ENCODE measurements around the gene BICDL2. TPM values are rescaled to one million over a fixed set of nuclear protein-coding genes. Genes with fewer than 3 reads are reported as not detected.

BICDL2 gene
- total and polyA plus RNA-seq, 2 of the 4 experiments (the other 2 are of a cell fraction) = 0.17 to 0.18 TPM

DNA sequence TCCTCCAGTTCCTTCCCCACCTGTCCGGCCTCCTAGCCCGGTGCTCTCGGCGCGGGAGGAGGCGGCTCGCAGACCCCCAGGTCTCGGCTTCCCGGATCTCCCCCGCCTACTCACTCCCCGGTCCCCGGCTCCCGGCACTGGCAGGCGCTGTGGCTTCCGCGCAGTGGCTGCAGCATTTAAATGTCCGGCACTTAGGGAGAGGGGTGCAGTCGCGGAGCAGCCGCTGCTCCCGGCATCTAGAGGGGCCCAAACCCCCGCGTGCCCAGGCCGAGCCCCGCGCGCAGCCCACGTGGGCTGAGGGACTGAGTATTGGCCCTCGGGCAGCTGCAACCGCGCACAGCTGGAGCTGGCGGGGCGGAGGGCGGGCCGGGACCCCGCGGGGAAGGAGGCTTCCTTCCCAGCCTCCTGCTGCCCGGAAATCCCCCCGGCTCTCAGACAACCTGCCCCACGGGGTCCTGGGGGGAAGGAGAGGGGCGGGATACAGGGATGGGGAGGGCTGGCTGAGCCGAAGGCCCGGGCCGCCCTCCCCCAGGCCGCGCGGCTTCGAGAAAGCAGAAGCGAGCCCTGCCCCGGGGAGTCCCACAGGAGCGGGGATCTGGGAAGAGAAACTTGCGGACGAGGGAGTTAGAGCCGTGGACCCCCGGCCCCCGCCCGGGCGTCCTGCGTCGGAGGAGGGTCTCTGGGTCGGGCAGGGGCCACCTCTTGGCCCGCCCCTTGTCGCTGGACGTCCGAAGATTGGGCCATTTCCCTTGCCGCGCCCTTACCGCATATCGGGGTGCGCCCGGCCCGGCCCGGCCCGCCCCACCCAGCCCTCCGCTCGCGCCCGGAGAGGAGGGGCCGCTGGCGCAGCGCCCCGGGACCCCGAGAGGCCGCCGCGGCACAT lies 9.3 kb upstream of the BICDL2 start, which contains the start of gene MMP25:
MMP25 (plus strand) TSS at position 804 of the 883 bp plus-strand sequence. CDS start 357 bp downstream, outside the sequence.
- BruUV-seq (replicated peaks) = no TSS peak
- Histone ChIP-seq H2BK20ac (ENCODE audit: low read depth, low read length) (no peak within 1 kb of the TSS), H3K4me2 (ENCODE audit: low read depth, low read length) (peak within 1 kb of the TSS; percentile 92), H3K79me1 (ENCODE audit: low read depth in 1 of 2, low read length in 2 of 2) (no peaks in the 10 kb centered on the region), H3K56ac (ENCODE audit: extremely low read depth, insufficient read depth, low read length) (no peak within 1 kb of the TSS), H3K4ac (ENCODE audit: low read depth, low read length) (no peak within 1 kb of the TSS), H3K9me3 (ENCODE audit: control insufficient read depth, insufficient read depth, low read length) (no peaks in the 10 kb centered on the region; the same call in 1 of the 2 replicates), H2AFZ (replicated peaks; ENCODE audit: low read length, poor library complexity) (peak within 1 kb of the TSS; percentile 88), H2BK120ac (ENCODE audit: low read depth, low read length) (no peak within 1 kb of the TSS), H2BK15ac (ENCODE audit: low read depth, low read length) (no peak within 1 kb of the TSS), H2AK5ac (ENCODE audit: low read depth, low read length) (no peak within 1 kb of the TSS), H3K4me3 (ENCODE audit: insufficient read depth, low read depth, low read length) (peak within 1 kb of the TSS; percentile 46), H4K20me1 (ENCODE audit: insufficient read depth, low read length) (no peaks in the 10 kb centered on the region), H3K18ac (ENCODE audit: low read depth, low read length) (no peak within 1 kb of the TSS), H3K9me1 (ENCODE audit: insufficient read depth, low read length) (no peaks in the 10 kb centered on the region), H3K27ac (ENCODE audit: insufficient read depth, low read length) (no peak within 1 kb of the TSS), H3K36me3 (ENCODE audit: control insufficient read depth, insufficient read depth, low read length) (no peaks in the 10 kb centered on the region), H3K27me3 (ENCODE audit: control insufficient read depth, insufficient read depth, low read length) (peaks cover 70% of the 10 kb centered on the region), H2BK5ac (ENCODE audit: low read depth, low read length, poor library complexity, severe bottlenecking) (no peak within 1 kb of the TSS), H4K91ac (ENCODE audit: insufficient read depth, low read depth, low read length) (no peak within 1 kb of the TSS), H3K14ac (replicated peaks; ENCODE audit: low read depth, low read length) (no peak within 1 kb of the TSS), H3K23ac (ENCODE audit: low read depth, low read length) (no peak within 1 kb of the TSS), H2AK9ac (replicated peaks; ENCODE audit: low read depth, low read length, poor library complexity) (peak within 1 kb of the TSS; percentile 55), H3K9ac (ENCODE audit: low read depth, low read length) (no peak within 1 kb of the TSS), H4K5ac (ENCODE audit: low read depth, low read length) (no peak within 1 kb of the TSS), H4K8ac (ENCODE audit: low read depth in 2 of 2, low read length in 2 of 2) (no peak within 1 kb of the TSS), H3K4me1 (ENCODE audit: control insufficient read depth, insufficient read depth, low read length) (no peaks in the 10 kb centered on the region; the same call in 1 of the 2 replicates)
- ATAC-seq (ENCODE audit: low read depth) (peak; percentile 54), DNase-seq (no peak)
- intact Hi-C loops (cut with micrococcal nuclease) (no loop called here), dilution Hi-C loops (cut with HindIII; ENCODE audit: low sequenced_read_pairs, unreplicated experiment) (no loop called here), in situ Hi-C loops (cut with MboI; ENCODE audit: low sequenced_read_pairs) (no loop called here)
- CTCF ChIA-PET = interaction anchor here (0.6 to 1.5 kb wide), 4 partner anchors 13 to 18 kb away, joined by 3 to 8 read pairs (median 5); no protein-coding TSS in a partner anchor
- POLR2A ChIA-PET (ENCODE audit: unreplicated experiment) = interaction anchor here (0.7 kb wide), 1 partner anchor 94 kb away, joined by 3 read pairs; no protein-coding TSS in a partner anchor
- WGBS, 2 experiments (ENCODE audit: extremely low coverage in 2 of 2, insufficient read length in 1 of 2) = 3% methylated on average over 43 of the region's 86 CpGs; no CpG with 5 or more reads in 1 of the 2 experiments
- TF ChIP-seq MAZ (IDR thresholded peaks at IDR 0.05; ENCODE audit: borderline replicate concordance, low read depth, low read length) (no peak), MAFK (IDR thresholded peaks at IDR 0.05; ENCODE audit: low read depth, low read length) (no peak), POLR2A (IDR thresholded peaks at IDR 0.05; ENCODE audit: low read depth, low read length) (no peak), MXI1 (IDR thresholded peaks at IDR 0.05; ENCODE audit: borderline replicate concordance, low read depth, low read length) (no peak), FOS (IDR thresholded peaks at IDR 0.05; ENCODE audit: low read depth, low read length) (no peak), RCOR1 (IDR thresholded peaks at IDR 0.05; ENCODE audit: insufficient replicate concordance, low read length) (no peak), CEBPB (IDR thresholded peaks at IDR 0.05; ENCODE audit: low read depth, low read length) (no peak), BHLHE40 (IDR thresholded peaks at IDR 0.05; ENCODE audit: low read depth, low read length) (no peak), CHD1 (IDR thresholded peaks at IDR 0.05; ENCODE audit: low read depth, low read length) (no peak), SMC3 (IDR thresholded peaks at IDR 0.05; ENCODE audit: low read depth, low read length) (no peak), RFX5 (IDR thresholded peaks at IDR 0.05; ENCODE audit: low read depth, low read length) (no peak)
- TF ChIP-seq, protein P1, sequence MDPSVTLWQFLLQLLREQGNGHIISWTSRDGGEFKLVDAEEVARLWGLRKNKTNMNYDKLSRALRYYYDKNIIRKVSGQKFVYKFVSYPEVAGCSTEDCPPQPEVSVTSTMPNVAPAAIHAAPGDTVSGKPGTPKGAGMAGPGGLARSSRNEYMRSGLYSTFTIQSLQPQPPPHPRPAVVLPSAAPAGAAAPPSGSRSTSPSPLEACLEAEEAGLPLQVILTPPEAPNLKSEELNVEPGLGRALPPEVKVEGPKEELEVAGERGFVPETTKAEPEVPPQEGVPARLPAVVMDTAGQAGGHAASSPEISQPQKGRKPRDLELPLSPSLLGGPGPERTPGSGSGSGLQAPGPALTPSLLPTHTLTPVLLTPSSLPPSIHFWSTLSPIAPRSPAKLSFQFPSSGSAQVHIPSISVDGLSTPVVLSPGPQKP (IDR thresholded peaks at IDR 0.05; ENCODE audit: borderline replicate concordance, low read depth, low read length) = no peak
- TF ChIP-seq, protein P2, sequence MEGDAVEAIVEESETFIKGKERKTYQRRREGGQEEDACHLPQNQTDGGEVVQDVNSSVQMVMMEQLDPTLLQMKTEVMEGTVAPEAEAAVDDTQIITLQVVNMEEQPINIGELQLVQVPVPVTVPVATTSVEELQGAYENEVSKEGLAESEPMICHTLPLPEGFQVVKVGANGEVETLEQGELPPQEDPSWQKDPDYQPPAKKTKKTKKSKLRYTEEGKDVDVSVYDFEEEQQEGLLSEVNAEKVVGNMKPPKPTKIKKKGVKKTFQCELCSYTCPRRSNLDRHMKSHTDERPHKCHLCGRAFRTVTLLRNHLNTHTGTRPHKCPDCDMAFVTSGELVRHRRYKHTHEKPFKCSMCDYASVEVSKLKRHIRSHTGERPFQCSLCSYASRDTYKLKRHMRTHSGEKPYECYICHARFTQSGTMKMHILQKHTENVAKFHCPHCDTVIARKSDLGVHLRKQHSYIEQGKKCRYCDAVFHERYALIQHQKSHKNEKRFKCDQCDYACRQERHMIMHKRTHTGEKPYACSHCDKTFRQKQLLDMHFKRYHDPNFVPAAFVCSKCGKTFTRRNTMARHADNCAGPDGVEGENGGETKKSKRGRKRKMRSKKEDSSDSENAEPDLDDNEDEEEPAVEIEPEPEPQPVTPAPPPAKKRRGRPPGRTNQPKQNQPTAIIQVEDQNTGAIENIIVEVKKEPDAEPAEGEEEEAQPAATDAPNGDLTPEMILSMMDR (conservative IDR thresholded peaks at IDR 0.05; ENCODE audit: low read depth, low read length) = no peak
- TF ChIP-seq, protein P3, sequence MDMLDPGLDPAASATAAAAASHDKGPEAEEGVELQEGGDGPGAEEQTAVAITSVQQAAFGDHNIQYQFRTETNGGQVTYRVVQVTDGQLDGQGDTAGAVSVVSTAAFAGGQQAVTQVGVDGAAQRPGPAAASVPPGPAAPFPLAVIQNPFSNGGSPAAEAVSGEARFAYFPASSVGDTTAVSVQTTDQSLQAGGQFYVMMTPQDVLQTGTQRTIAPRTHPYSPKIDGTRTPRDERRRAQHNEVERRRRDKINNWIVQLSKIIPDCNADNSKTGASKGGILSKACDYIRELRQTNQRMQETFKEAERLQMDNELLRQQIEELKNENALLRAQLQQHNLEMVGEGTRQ (IDR thresholded peaks at IDR 0.05; ENCODE audit: low read depth, low read length) = no peak

Measured in IMR-90 (cell line).